Measurements from ENCODE around the gene PPP1R3D.

PPP1R3D gene

GRCh38 chr20:59947376-59947775, 7.3 kb upstream of the PPP1R3D start:
- no peak for DNase-seq

GRCh38 chr20:59945731-59946130, 5.6 kb upstream of the PPP1R3D start:
- no peak for DNase-seq

DNA sequence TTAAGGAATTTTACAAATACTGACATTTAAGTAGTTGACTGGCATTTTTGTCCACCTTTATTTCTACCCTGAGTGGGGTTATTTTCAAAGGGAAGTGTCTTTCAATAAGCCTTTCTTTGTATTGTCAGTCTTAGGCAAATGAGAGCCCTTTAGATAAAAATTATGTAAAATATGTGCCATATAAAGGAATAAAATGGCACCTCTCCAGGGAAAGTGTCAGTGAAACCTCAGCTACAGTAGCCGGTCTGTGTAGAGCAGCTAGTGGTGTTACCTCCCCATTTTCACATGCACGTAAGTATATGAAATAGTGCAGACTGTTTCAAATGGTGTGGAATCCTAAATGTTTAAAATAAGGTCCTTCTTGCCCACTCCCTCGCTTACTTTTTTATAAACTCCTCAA, 5.1 kb upstream of the PPP1R3D start:
- DNase-seq = no peak

DNA sequence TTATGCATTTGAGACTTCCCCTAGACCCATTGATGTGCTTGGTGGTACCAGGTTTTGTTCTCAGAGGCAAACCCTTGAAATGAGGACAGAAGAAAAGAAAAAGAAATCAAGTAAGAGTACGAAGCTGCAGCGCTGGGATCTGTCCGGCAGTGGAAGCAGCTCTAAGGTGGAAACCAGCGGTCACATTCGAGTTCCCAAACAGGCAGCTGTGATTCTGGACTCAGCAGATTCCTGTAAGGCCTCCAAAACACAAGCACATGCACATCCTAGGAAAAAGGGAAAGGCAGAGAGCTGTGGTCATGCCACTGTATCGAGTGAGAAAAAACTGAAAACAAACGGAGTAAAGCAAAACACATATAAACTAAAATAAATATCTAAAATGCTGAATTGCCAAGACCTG, 4.6 kb upstream of the PPP1R3D start:
- DNase-seq = no peak

DNA sequence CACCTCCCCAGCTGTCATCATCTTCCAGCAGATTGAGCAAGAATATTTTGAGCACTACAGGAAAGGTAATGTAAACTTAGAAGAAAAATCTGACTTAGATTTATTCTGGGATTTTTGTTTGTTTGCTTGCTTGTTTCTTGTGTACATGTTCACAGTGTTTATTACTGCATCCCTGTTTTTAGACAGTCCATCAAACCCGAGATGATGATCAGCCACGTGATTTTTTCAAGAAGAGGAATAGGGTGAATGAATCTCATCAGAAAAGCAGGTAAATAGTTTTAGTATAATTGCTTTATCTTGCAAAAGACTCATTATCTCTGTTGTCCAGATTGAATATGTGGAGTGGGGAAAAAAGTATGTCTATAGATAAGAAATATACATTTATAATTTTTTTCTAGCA, 2.1 kb upstream of the PPP1R3D start:
- DNase-seq = no peak

- no peak for DNase-seq
These were observed 820 bp upstream of the PPP1R3D start for GRCh38 chr20:59940956-59941294.

DNA sequence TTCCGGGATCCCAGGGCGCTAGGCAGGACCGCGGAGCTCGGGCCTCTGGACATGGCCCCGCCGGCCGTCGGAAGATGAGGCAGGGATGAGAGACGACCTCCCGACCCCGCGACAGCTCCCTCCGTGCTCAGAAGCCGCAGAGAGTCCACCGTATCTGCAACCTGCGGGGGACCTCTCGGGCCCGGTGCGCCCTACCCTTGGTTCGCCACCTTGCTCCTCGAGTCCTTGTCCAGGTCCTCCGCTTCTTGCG, 301 bp downstream of the PPP1R3D start:
- no peak for DNase-seq

GRCh38 chr20:59939052-59939878, 840 bp downstream of the PPP1R3D start:
- DNase-seq = no peak

DNA sequence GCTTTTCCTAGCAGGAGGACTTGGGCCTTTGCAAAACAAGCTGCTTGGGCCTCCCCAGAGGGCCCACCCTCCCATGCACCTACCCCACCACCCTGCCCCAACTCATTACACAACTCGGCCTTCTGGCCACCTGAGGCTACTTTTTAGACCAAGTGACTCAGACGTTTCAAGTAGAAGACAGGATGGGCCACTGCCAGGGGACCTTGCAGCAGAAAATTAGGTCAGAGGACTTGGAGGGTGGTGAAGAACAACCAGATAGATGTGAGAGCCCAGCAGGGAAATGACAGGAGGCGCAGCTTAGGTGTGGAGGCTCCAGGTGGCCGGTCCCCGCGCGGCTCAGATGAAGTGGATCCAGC, 1.4 kb downstream of the PPP1R3D start:
- DNase-seq = no peak

DNA sequence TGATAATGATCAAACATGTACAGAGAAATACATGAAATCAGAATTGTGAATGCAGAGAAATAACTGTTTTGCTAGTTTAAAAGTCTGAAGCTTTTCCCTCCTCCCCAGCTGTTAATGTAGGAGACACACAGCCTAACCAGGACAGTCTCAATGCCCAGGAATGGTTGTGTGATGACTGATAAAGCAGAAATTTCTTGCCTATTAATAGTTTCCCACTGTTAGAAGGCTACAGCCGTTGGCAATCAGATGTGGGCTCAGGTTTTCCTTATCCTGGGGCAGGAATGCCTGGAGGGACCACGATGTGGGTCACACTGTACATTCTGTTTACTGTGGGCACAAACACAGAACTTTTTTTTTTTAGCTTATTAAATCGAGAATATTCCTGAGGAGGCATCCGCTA, 1.9 kb downstream of the PPP1R3D start:
- no peak for DNase-seq

GRCh38 chr20:59937150-59937549, 3.0 kb downstream of the PPP1R3D start:
- DNase-seq = no peak

DNA sequence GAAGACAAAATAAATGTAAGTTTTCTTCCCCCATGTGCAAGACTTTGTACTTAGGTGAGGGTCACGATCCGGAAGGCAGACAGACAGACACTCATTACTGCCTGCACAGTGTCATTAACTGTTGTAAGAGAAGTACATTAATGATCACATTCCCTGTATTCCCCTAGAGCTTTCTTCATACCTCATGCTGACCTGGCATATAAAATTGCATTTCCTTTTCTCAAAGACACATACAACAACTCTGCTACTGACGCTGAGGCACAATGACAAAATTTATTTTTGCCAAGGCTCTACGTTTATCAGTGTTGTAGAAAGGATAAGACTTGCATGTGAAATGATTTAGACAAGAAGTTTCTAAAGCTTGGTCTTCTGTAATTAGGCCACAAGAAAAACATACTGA, 3.7 kb downstream of the PPP1R3D start:
- DNase-seq = no peak

DNA sequence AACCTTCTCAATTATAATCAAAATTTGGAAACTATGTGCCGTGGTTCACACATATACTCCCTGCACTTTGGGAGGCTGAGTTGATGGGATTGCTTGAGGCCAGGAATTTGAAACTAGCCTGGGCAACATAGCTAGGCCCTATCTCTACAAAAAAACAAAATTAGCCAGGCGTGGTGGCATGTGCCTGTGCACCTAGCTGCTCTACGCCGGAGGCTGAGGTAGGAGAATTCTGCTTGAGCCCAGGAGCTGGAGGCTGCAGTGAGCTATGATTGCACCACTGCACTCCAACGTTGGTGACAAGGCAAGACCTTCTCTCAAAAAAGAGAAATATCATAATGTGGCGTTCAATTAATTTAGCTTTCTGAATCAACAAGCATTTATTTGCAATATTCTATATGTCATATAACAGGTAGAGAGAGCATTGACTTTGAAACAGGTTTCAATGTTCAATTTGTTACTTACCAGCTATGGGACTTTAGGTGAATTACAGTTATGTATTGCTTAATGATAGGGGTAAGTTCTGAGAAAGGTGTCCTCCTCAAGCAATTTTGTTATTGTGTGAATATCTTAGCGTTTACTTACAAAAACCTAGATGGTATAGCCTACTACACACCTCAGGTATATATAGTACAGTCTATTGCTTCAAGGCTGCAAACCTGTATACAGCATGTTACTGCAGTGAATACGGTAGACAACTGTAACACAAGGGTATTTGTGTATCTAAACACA, 4.5 kb downstream of the PPP1R3D start:
- no peak for DNase-seq

- peak; percentile 44 to 65 for DNase-seq
These were observed 6.1 kb downstream of the PPP1R3D start for GRCh38 chr20:59933849-59934585.

- no peak for DNase-seq
These were observed 6.7 kb downstream of the PPP1R3D start, which contains the start of gene SYCP2 for GRCh38 chr20:59933296-59933848. SYCP2 (minus strand) TSS chr20:59933637; CDS start chr20:59922413, 11,224 bp downstream.

GRCh38 chr20:59932616-59933295, 7.3 kb downstream of the PPP1R3D start:
- DNase-seq = no peak

DNA sequence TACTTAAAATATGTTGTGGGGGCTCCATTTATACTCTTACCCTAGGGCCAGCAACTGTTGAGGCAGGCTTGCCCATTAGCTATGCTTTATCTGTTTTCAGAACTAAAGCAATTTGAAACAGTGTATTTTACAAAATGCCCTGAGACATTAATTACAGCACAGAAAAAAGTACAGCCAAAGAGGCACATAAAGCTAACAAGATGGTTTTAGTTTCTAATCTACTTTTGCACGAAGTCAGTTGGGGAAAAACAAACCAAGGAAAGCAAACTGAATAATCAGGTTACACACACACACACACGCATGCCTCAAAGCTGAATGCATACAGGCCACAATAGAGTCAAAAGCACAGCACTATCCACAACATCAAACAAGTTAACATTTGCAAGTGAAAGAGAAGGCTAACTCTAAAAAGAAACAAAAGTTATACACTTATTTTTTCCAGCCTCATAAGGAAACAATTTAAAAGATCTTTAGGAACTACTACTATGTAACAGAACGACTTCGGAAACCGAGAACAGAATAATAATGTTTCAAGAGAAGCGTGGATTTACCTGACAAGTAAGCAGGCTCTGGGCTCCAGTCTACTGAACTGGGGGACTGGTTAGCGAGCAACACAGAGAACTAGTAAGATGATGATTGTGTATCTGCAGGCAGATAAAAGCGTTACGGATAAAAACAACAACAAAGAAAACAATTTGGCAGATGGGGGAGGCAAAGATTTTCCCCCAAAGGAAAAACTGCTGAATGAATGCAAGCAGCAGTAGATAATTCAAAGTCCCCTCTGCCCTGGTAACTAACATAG, 8.4 kb downstream of the PPP1R3D start:
- DNase-seq = no peak

DNA sequence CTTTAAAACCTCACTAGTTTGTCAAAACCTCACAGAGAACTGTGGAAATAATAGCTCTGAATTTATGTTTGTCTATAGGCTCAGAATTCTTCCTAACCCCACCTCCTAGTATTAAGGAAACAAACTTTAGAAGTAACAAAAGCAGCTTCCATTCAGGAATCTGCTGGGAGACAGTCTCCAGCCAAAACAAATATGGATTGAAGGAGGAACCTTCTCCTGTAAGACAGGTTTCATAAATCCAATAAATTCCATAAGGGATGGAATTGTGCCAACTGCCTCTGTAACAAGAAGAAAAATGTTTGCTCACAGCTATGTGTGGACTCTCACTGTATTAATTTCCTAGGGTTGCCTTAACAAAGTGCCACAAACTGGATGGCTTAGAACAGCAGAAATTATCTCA, 14.2 kb downstream of the PPP1R3D start:
- DNase-seq = no peak

GRCh38 chr20:59925359-59925758, 14.7 kb downstream of the PPP1R3D start:
- no peak for DNase-seq

- no peak for DNase-seq
These were observed 16.6 kb downstream of the PPP1R3D start for GRCh38 chr20:59923514-59923913.

DNA sequence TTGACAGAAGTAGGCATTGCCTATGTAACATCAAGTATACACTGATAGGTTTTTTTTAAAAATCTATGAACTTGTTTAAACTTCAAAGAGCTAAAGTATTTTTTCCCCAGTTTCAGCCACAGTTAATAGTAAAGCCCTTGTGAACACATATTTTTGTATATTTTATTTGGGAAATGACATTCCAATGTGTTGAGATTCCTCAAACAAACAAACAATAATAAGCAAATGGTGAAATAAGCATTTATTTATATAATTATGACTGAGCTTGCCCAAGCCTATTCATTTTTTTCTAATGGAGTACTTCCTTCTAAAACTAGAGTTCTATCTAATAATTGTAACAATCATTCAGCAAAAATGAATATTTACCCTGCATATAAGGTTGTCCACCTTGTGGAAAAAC, 19.2 kb downstream of the PPP1R3D start:
- no peak for DNase-seq

DNA sequence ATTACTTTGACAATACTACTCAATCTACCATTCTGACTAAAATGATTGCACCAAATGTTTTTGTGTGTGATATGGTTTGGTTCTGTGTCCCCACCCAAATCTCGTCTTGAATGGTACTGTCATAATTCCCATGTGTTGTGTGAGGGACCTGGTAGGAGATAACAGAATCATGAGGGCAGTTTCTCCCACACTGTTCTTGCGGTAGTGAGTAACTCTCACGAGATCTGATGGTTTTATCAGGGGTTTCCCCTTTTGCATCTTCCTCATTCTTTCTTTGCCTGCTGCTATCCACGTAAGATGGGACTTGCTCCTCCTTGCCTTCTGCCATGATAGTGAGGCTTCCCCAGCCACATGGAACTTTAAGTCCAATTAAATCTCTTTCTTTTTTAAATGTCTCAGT, 27.5 kb downstream of the PPP1R3D start:
- no peak for DNase-seq
